ENCODE data around the gene UFD1.

The UFD1 gene

DNA sequence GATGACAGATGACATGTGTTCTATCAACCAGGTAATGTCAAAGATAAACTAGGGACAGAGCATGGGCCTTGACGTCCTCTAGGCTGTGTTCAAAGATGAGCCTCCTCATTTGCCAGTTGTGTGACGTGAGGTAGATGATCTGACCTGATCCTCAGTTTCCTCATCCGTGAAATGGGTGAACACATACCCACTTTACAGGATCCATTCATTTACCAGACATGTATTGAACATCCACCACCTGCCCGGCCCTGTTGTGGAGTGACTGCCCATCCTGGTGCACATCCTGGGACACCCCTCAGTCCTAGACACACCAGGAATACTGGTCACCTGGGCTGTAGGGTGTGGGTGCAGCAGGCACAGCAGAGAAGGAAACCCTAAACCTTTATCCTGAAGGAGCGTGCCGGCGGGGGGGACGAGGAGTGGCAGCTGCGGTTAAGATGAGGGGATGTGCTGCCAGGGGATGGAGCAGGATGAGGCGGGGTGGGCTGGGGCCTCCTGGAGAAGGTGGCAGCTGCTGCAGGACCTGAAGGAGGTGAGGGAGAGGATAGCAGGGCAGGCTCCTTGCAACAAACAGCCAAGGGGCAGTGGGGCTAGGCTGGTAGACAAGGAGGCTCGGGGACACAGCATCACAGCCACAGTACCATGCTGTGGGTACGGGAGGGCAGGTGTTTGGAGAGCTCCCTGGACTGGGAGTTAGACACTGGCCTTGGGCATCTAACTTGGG, 36.8 kb upstream of the UFD1 start:
- DNase-seq, result no peak

DNA sequence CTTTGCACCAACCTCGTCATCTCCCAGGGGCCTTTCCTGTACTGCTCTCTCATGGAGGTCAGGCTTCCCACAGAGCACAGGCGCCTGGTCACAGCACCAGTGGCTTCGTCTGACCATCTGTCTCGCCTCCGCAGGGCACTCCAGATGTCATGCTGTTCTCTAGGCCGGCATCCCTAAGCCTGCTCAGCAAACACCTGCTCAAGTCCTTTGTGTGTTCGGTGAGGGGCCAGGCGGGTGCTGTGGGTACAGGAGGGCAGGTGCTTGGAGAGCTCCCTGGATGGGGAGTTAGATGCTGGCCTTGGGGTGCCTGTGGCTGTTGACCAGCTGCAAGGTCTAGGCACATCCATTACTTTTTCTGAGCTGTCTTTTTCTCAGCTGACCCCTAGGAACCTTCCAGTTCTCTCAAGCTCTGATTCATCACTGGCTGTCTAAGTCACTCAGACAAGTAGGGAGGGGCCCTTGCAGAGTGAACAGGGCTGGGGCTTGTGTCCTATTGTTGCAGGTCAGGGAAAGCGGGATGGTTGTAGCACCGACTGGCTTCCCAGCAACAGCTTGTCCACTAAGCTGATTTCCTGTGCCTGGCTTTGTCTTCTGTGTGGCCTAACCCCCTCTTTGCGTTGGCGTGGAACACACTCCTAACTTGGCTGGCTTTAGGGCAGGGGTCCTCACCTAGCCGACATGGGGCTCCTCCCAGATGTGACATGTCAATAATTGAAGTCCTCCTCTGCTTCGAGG, 36.0 kb upstream of the UFD1 start:
- DNase-seq, result no peak

- DNase-seq, result no peak
Measured at GRCh38 chr22:19513823-19514222, 34.8 kb upstream of the UFD1 start.

GRCh38 chr22:19510919-19511341, 31.9 kb upstream of the UFD1 start:
- DNase-seq, result no peak

DNA sequence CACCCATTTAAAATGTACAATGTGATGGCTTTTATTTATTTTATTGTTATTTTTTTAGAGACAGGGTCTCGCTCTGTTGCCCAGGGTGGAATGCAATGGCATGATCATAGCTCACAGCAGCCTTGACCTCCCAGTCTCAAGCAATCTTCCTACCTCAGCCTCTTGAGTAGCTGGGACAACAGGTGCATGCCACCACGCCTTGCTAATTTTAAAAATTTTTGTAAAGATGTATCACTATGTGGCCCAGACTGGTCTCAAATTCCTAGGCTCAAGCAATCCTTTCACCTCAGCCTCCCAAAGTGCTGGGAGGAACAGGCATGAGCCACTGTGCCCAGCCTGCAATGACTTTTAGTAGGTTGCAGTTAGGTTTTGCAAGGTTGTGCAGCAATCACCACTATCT, 30.9 kb upstream of the UFD1 start:
- DNase-seq, result no peak

GRCh38 chr22:19509191-19509590, 30.2 kb upstream of the UFD1 start:
- DNase-seq, result no peak

DNA sequence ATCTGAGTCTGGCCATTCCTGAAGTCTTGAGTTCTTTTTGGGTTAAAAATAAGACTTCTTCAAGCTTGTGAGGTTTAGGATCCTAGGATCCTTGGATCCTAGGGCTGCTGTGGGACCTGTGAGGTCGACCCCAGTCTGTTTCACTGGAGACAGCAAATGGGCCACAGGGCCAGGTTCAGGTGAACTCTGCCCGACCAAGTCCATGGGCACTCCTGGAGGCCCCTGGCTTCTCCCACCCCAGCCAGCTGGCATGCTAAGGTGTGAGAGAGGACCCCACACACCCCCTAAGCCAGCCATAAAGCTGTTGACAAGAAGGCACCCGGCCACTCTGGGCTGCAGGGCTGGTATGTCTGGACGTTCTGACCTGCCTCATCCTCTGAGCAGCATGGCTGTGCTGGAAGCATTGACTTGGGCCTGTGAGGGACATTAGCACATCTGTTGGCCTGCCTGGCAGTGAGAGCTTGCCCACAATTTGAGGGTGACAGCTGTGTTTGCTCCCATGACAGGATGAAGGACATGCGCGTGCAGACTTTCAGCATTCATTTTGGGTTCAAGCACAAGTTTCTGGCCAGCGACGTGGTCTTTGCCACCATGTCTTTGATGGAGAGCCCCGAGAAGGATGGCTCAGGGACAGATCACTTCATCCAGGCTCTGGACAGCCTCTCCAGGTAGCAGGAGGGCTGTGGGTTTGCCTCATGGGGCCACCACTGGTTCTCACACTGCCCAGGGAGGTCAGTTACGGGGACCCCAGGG, 29.2 kb upstream of the UFD1 start:
- DNase-seq, result no peak

DNA sequence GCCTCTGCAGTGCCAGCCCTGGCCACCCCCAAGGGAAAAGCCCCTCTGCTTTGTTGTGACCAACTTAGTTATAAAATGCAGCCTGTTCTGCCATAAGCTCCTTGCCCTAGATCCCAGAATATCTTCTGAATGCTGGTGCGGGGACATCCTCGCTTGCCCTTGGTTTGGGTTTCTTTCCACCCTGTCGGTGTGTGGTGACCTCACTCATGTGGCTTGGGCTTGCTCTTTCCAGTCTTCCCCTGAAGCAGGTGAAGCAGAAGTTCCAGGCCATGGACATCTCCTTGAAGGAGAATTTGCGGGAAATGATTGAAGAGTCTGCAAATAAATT, 28.5 kb upstream of the UFD1 start:
- no peak for DNase-seq

DNA sequence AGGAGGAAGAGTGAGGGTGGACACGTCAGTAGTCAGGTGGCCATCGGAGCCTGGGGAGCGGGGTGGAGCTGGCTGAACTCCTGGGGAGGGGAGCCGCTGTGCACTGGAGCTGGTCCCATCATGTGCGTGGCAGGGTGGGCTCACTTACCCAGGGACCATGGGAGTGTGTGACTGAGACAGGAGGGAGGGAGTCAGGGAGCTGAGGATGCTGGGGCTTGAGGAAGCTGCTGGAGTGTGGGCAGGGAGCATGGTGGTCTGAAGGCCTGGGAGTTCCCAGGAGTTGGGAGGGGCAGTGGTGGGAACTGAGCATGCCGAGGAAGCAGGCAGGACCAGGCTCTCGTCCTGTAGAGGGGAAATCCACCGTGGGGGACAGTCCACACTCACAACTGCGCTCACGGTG, 27.2 kb upstream of the UFD1 start:
- DNase-seq, result no peak

DNA sequence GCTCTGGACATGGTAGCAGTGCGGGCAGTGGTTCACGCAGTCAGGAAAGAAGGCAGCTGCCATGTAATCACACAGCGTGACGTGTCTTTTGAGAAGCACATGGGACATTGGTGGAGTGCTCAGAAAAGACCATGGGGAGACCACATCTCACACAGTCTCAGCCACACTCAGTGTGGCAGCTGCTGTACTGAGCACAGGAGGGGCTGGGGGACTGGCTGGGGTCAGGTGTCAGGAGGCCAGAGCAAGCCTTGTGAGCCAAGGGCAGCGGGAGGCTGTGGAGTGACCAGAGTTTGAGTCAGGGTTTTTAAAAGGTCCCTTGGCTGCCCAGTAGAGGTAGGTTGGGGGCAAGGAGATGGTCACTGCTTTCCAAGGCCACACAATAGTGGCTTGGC, 26.7 kb upstream of the UFD1 start:
- DNase-seq, result no peak

DNA sequence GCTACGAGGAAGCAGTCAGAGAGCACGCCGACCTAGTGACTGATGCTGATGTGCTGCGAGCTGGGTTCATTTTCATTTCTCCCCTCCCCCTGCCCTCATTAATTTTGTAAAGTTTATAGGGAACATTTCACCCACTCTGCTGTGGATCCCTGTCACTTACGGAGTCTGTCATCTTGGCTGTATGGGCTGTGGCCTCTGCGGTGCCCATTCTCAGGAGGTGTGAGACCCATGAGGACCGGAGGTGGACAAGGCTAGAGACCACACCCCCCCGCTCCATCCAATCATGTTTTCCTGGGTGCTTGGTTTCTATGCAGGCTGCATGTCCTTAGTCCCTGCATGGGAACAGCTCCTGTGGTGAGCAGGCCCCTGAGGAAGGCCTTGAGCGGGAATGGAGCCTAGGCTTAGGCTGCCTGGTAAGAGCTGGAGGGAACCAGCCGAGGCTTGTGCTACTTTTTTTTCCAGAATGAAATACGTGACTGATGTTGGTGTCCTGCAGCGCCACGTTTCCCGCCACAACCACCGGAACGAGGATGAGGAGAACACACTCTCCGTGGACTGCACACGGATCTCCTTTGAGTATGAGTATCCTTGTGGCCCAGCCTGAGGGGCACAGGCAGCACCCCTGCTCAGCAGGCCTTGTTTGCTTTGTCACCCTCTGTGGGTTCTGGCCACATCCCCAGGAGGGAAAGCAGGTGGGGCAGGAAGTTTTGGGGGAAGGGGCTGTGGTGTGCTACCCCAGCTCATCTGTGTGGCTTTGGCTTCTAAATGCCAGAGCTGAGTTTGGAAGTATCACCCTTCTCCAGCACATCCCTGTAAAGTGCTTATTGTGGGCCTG, 26.1 kb upstream of the UFD1 start:
- peak; percentile 37 for DNase-seq

DNA sequence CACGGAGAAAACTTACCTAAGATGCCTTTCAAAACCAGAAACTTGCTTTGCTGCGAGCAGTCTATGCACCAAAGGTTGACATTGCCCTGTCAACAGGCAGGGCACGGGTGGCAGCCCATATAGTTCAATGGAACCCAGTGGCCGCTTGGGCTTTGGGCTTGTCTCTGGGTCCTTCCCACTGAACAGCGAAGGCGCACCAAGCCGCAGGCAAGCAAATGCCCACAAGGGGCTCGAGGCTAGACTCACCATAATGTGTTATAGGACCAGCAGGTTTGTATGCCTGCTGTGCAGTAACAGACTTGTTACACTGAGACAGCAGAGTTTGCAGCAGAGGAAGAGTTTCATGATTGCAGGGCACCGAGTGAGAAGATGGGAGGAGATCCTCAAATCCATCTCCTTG, 24.9 kb upstream of the UFD1 start:
- peak; percentile 41 for DNase-seq

DNA sequence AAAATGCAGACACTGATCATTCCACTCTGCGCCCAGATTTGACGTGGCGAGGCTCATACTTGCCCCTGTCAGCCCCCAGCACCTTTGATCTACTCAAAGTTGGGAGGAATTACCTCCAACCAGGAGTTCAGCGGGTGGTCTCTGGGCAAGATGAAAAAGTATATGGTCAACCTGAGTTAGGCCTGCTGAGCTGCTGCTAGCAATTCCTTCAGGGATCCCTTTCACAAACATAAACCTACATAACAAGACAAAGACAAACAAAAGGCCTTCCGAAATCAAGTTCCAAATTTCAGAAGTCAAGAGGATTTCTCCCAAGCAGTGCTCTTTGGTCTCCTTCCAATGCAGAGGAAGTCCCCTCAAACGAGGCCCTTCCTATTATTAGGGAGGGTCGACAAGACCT, 24.4 kb upstream of the UFD1 start:
- DNase-seq, result no peak

DNA sequence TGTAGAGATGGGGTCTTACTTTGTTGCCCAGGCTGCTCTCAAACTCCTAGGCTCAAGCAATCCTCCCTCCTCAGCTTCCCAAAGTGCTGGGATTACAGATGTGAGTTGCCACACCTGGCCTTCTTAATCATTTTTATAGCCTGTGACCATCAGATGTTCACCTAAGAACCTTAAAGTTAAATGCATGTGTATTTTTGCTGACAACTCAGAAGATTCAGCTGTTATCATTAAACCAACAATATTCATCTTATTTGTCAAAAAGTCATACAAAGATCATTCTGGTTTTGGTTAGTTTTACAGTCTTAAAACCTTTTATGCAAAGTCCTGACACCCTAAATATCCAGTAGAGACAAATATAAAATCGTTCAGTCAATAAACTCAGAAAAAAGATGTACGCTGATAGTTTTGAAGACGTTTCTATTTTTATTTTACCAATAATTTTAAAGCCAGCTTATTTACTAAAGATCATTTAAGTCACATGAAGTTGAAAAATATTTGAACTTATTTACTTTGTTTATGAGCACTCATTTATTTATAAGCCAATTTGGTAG, 23.0 kb upstream of the UFD1 start:
- no peak for DNase-seq

DNA sequence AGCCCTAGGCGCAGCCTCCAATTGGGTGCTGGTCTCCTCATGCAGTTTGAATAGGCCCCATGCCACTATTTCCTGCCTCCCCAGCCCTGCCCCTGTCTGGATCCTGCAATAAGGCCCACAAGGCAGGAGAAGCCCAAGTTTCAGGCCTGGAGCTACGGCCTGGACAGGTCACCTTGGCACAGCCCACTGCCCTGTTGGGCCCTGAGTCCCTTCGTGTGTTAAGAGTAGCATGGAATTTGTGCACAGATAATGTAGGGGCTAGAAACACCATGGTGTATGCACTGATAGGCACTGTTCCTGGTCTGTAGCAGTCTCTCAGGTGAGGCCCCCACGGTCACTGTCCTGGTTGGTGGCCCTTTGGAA, 20.9 kb upstream of the UFD1 start:
- DNase-seq, result no peak

GRCh38 chr22:19499236-19499879, 20.4 kb upstream of the UFD1 start:
- no peak for DNase-seq

- DNase-seq, result no peak
Measured at GRCh38 chr22:19498866-19499190, 19.8 kb upstream of the UFD1 start.

DNA sequence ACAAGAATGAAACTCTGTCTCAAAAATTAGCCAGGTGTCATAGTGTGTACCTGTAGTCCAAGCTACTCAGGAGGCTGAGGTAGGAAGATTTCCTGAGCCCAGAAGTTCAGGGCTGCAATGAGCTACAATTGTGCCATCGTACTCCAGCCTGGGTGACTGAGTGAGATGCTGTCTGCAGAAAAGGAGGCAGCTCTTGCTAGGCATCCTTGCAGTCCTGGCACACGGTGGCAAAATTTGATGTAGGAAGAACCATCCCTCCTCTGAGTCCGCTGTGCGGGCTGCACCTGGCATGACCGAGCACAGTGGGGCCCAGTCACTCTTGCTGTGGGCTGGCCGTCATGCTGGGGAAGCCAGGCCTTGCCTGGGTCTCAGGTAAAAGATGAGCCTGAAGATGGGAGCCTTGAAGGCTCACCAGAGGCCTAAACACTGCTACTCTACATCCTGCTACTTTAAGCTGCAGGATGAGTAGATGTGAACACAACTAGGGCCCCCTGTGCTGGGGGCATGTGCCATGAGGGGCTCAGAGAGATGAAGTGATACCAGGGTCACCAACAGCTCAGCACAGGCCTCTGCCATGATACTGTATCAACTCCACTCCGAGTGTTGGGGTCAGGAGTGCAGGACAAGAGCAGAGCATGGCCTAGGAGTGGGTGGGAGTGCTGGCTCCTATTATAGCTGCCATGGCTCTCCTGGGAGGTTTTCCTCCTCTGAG, 19.3 kb upstream of the UFD1 start:
- DNase-seq, result no peak

DNA sequence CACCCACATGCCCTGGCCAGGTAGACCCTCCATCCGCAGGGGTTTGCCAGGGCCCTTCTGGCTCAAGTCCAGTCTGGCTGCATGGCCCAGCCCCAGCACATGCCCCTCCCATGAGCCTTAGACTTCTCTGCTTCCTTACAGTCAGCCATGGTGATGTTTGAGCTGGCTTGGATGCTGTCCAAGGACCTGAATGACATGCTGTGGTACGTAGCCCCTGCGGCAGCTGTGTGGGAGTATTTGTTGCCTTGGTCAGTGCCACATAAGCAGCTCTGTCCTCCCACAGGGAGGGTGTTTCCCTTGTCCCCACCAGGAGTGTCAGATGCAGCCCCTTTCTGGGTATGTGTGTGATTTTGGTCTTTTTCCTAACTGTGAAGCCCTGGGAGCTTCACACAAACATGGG, 18.3 kb upstream of the UFD1 start:
- peak; percentile 29 for DNase-seq

GRCh38 chr22:19496324-19496630, 17.3 kb upstream of the UFD1 start:
- DNase-seq, result no peak

DNA sequence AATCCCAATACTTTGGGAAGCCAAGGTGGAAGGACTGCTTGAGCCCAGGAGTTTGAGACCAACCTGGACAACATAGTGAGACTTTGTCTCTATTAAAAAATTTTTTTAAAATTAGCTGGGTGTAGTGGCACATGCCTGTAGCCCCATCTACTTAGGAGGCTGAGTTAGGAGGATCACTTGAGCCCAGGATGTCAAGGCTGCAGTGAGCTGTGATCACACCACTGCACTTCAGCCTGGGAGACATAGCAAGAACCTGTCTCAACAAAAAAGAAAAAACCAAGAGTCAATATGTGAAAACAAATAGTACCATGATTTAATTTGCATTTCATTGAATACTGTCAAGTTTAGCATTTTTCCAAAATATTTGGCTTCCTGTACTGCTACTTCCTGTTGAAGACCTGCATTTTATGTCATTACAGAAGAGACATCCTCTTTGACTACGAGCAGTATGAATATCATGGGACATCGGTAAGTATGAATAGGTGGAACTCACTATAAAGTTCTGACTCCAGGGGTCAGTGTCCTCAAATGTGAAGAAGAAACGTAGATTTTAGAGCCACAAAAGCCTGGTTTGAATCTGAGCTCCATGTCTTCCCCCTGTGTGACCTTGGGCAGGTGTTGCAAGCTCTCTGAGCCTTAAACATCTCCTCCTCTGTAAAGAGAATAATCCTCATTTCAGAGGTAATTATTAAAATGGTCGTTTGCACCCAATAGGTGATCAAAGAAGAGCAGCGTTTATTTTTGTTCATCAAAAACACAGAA, 16.8 kb upstream of the UFD1 start:
- peak; percentile 52 for DNase-seq

All from hematopoietic multipotent progenitor cell treated with erythropoietin and hydrocortisone succinate and interleukin-3 and kit ligand, for 4 days (in vitro differentiated cells).